ENCODE measurements around the gene MDM1.
A peak's percentile ranks its signal among the peaks of the same experiment; 100 is the strongest.

The MDM1 gene

DNA sequence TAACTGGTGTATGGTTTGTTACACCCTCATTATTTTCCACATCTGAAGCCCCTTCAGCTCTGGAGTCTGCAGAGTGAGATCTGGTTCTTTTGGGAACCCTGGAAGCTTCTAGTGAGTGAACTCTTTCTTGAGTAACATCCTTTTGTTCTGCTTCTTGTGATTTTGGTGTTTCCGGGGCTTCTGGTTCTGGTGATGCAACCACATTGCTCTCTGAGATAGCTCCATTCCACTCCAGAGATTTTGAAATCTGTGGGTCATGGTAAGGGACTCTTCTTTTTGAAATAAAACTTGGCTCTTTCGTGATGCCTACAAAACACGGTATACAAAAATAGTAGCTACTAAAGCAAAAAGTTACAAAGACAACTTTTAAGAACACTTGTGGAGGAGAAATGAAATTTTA, 5.4 kb downstream of the MDM1 start:
- DNase-seq (ENCODE audit: low read depth in 4 of 4, low spot score in 1 of 4) = no peak

DNA sequence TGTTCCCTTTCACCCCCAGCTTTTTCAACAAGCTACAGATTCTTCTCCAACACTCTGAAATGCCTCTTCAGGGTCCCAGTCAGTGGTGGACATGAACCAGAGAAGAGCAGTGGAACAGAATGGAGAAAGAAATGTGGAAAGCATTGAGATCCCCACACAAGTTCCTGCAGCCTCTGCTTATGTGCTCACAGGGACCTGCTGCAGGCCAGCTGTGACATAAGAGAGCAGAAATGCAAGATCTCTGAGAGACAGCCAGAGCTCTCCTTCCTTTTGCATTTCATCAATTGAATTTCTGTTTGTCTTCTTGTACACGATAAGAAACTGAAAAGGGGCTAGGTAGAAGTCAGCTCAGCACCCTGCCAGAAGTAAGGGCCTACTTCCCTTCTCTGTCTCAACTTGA, 6.2 kb downstream of the MDM1 start:
- no peak for DNase-seq (ENCODE audit: low read depth in 4 of 4, low spot score in 1 of 4)

GRCh38 chr12:68324531-68324930, 7.6 kb downstream of the MDM1 start:
- DNase-seq (ENCODE audit: low read depth in 4 of 4, low spot score in 1 of 4) = no peak

DNA sequence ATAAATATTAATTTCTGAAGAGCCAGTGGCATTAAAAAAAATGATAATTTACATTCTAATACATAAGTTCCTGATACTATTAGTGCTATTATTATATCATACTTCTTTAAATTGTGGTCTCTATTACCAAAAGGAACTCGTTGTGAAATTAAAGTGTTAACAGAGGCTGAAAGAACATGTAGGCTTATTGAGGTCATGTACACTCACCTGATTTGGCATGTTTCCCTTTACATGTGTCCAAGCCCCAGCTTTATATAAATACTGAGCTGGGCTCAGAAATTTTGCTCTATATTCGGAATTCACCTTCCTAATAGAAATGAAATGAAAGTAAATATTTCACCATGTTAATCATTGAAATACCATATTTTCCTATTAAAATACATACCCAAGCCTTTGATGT, 11.0 kb downstream of the MDM1 start:
- DNase-seq (ENCODE audit: low read depth in 4 of 4, low spot score in 1 of 4) = no peak

DNA sequence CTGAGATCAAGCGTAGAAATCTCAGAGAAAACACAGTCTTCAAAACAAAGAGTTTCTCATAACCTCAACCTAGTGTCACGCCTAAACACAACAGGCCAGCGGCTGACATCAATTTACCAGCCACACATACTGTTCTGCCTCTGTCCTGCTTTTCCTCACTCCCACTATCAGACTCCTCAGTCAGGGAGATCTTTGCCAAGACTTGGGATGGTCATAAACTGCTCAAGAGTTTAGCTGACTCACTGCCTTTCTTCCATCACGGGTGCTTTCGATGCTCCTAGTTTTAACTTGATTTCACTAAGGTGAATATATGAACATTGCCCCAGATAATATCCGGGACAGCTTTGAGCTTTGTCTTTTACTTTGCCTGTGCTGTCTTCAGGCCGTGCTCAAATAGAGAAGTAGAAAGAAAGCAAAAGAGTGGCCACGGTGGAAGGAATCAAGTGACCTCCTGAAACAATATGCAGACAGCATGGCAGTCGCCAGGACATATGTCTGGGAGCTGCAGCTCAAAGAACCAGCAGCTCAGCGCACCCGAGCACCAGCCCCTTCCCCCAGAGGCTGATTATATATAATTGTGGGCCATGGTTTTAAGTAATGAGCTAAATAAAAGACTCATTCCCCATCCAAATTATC, 12.1 kb downstream of the MDM1 start:
- DNase-seq (ENCODE audit: low read depth in 4 of 4, low spot score in 1 of 4) = no peak

- DNase-seq (ENCODE audit: low read depth in 4 of 4, low spot score in 1 of 4) = peak in 3 of 4 experiments; percentile 11 to 17 (median 14)
Measured at GRCh38 chr12:68317047-68317667, 15.0 kb downstream of the MDM1 start.

DNA sequence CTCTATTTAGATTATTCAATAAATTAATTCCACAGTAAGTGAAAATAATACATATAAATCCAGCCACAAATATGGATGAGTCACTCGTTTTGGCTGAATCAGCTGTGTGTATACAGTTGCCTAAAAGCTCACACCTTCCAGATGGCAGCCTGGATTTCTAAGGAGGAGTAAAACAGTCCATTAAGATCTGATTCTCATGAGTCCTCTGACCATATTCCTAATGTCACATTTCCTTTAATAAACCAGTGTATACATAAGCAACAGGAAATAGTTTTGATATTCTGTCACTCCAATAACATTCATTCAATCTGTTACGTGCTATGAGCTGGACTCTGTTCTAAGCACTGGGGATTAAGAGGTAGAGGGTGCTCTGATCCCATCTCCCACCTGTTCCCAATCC, 21.8 kb downstream of the MDM1 start:
- DNase-seq (ENCODE audit: low read depth in 4 of 4, low spot score in 1 of 4) = no peak

DNA sequence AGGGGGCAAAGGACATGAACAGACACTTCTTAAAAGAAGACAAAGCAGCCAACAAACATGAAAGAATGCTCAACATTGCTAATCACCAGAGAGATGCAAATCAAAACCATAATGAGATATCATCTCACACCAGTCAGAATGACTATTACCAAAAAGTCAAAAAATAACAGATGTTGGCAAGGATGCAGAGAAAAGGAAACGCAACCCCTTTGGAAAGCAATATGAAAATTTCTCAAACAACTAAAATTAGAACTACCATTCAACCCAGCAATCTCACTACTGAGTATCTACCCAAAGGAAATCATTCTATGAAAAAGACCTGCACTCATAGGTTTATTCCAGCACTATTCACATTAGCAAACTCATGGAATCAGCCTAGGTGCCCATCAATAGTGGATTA, 25.6 kb downstream of the MDM1 start:
- DNase-seq (ENCODE audit: low read depth in 4 of 4, low spot score in 1 of 4) = no peak

DNA sequence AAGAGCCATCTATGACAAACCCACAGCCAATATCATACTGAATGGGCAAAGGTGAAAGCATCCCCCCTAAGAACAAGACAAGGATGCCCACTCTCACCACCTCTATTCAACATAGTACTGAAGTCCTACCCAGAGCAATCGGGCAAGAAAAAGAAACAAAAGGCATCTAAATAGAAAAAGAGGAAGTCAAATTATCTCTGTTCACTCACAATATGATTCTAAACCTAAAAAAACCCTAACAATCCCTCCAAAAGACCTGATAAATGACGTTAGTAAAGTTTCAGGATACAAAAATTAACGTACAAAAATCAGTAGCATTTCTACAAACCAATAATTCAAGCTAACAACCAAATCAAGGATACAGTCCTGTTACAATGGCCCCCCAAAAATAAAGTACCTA, 26.9 kb downstream of the MDM1 start:
- no peak for DNase-seq (ENCODE audit: low read depth in 4 of 4, low spot score in 1 of 4)

DNA sequence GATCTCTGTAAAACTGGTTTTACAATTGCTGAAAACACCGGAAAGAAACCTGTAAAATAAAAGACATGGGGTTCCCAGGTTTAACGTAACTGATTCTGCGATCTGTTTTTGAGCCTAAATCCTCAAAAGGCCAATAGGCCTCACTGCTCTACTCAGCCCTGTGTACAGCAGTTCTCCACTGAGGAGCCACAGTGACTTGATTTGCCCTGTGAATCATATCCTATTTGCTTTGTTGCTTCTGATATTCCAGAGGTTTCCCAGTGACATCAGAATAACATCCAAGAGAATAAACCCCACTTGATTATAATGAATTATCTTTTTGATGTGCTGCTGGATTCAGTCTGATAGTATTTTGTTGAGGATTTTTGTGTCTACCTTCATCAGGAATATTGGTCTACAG, 27.5 kb downstream of the MDM1 start:
- DNase-seq (ENCODE audit: low read depth in 4 of 4, low spot score in 1 of 4) = no peak

DNA sequence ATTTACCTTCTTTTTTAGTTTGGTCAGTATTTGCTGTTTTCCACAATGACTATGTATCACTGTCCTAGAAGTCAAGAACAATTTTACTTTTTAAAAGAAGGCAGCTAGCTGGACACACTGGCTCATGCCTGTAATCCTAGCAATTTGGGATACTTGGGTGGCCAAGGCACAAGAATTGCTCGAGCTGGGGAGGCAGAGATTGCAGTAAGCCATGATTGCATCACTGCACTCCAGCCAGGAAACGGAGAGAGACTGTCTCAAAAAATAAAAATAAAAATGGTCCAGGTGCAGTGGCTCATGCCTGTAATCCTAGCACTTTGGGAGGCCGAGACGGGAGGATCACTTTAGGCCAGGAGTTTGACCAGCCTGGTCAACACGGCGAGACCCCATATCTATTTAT, 28.3 kb downstream of the MDM1 start:
- DNase-seq (ENCODE audit: low read depth in 4 of 4, low spot score in 1 of 4) = no peak

- no peak for DNase-seq (ENCODE audit: low read depth in 4 of 4, low spot score in 1 of 4)
Measured at GRCh38 chr12:68297929-68298328, 34.2 kb downstream of the MDM1 start.

- DNase-seq (ENCODE audit: low read depth in 4 of 4, low spot score in 1 of 4) = no peak
Measured at GRCh38 chr12:68294251-68294650, 37.9 kb downstream of the MDM1 start.

GRCh38 chr12:68293347-68293746, 38.8 kb downstream of the MDM1 start:
- DNase-seq (ENCODE audit: low read depth in 4 of 4, low spot score in 1 of 4) = no peak

DNA sequence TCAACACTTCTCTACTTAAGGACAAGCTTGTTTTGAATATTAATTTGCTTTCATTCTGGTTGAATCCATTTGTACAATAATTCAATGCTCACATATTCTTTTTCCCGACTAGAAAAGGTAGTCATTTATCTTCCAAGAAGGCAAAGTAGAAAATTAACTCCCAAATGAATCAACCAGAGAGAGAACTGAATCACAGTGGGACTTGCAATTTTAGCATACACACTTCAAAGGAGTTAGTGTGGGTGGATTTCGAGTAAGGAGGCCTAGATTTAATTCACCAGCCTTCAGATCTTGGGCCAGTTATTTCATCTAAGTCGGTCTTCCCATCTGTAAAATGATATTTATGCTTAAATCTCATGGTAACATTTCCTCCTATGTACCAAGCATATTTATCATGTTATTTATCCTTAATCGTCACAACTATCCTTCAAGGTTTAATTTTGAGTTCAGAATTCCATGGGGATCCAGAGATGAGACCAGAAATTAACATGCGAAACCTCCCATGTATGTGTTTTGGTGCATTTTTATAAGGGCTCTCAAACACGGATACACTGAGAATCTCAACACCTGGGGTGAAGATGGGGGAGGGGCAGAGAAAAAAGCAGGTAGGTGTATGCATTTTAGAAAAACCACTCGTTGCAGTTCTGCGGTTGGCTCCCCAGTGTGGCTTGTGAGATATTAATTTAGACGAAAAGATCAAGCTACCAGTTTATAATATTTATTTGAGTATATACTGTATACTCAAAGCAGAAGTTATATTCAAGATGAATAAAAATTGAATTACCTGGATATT, 39.8 kb downstream of the MDM1 start:
- no peak for DNase-seq (ENCODE audit: low read depth in 4 of 4, low spot score in 1 of 4)

- DNase-seq (ENCODE audit: low read depth in 4 of 4, low spot score in 1 of 4) = no peak
Measured at GRCh38 chr12:68291396-68292036, 40.6 kb downstream of the MDM1 start.

- no peak for DNase-seq (ENCODE audit: low read depth in 4 of 4, low spot score in 1 of 4)
Measured at GRCh38 chr12:68290126-68290525, 42.0 kb downstream of the MDM1 start.

GRCh38 chr12:68287106-68287505, 45.1 kb downstream of the MDM1 start:
- no peak for DNase-seq (ENCODE audit: low read depth in 4 of 4, low spot score in 1 of 4)

GRCh38 chr12:68286396-68286795, 45.8 kb downstream of the MDM1 start:
- no peak for DNase-seq (ENCODE audit: low read depth in 4 of 4, low spot score in 1 of 4)

DNA sequence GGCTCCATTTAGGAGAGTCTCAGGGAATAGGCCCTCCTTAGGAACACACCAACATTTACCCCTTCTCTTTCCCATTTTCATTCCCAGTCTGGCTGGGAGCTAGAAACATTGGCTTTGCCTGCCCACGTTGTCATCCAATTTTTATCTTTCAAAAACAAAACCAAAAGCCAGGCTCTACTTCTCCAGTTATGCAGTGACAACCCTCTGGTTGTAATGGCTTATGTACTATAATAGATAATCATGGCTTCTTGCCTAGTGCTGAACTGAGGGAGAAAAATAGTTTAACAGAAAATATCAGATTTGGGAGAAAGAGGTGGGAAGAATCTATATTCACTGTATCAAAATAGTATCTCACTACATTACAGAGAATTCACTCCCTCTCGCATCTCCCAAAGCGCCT, 46.6 kb downstream of the MDM1 start:
- no peak for DNase-seq (ENCODE audit: low read depth in 4 of 4, low spot score in 1 of 4)

- DNase-seq (ENCODE audit: low read depth in 4 of 4, low spot score in 1 of 4) = no peak
Measured at GRCh38 chr12:68281322-68282077, 50.7 kb downstream of the MDM1 start.
